HG03565 (cell line): ENCODE results near the gene C1orf105.

ENCODE experiments used
- ATAC-seq: cut with Tn5 transposase; IDR thresholded peaks from one replicate; pipeline ENCODE4 v1.9.1; 2021; ENCODE audit warnings: mild to moderate bottlenecking, moderate library complexity; ENCODE audit not compliant: unreplicated experiment

Gene C1orf105

DNA sequence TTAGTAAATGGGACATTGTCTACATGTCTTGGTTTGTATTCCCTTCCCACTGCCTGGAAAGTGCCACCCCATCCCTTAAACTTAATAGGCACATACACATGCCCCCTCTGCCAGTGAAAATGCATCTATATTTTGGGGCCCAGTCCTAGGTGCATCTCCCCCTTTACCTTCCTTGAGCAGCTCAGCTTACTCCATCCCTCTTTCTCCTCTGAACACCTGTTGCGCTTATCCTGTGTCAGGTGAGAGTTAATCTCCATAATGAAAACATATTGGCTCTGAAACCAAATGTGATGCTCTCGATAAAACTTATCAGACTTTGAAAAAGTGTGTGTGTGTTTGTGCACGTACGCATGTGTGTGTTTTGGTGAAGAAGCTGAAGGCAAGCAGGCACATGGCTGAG is 97.1 kb downstream of the C1orf105 start:
- ATAC-seq = no peak
